GM23338 (cell line): ENCODE data around the gene COX4I1. TPM values are rescaled to one million over a fixed set of nuclear protein-coding genes. Genes with fewer than 3 reads are reported as not detected.

Source experiments
- ATAC-seq: fragments of 200-7000 bp; cut with Tn5 transposase; 3 replicates; pipeline ENCODE4 v1.9.1; 2020
- DNase-seq: peaks from one replicate; pipeline ENCODE4 v3.0.0-alpha.2; 2015; ENCODE audit warnings: low spot score
- H2AFZ ChIP-seq: fragments of 200-600 bp; sonication (generic); 2 replicates; pipeline ENCODE4 v1.8.0; 2016; ENCODE audit warnings: antibody characterized with exemption, mild to moderate bottlenecking, moderate library complexity
- H3F3A ChIP-seq: fragments of 200-600 bp; sonication (generic); replicated peaks from 2 replicates; pipeline ENCODE4 v1.8.0; 2017; ENCODE audit warnings: antibody characterized with exemption, mixed run types, low read depth
- H3K27ac ChIP-seq: fragments of 200-600 bp; sonication (generic); 2 replicates; pipeline ENCODE4 v1.6.1; 2016; ENCODE audit warnings: low read depth
- H3K27me3 ChIP-seq: fragments of 200-600 bp; sonication (generic); 2 replicates; pipeline ENCODE4 v1.8.0; 2016; ENCODE audit warnings: mild to moderate bottlenecking, mixed run types, moderate library complexity; ENCODE audit not compliant: insufficient read depth
- H3K36me3 ChIP-seq: fragments of 200-600 bp; sonication (generic); 2 replicates; pipeline ENCODE4 v1.8.0; 2016; ENCODE audit warnings: mild to moderate bottlenecking; ENCODE audit not compliant: insufficient read depth
- H3K4me1 ChIP-seq: fragments of 200-600 bp; sonication (generic); 2 replicates; pipeline ENCODE4 v1.8.0; 2016; ENCODE audit warnings: mild to moderate bottlenecking, moderate library complexity; ENCODE audit not compliant: insufficient read depth
- H3K4me2 ChIP-seq: fragments of 200-600 bp; sonication (generic); 2 replicates; pipeline ENCODE4 v1.7.1; 2017; ENCODE audit warnings: mixed run types
- H3K4me3 ChIP-seq: fragments of 200-600 bp; sonication (generic); 2 replicates; pipeline ENCODE4 v1.6.1; 2016; ENCODE audit warnings: mixed run types
- H3K79me2 ChIP-seq: fragments of 200-600 bp; sonication (generic); replicated peaks from 2 replicates; pipeline ENCODE4 v1.8.0; 2017; ENCODE audit warnings: mild to moderate bottlenecking; ENCODE audit not compliant: insufficient read depth
- H3K9me2 ChIP-seq: fragments of 200-600 bp; sonication (generic); 2 replicates; pipeline ENCODE4 v1.8.0; 2017; ENCODE audit not compliant: insufficient read depth
- H4K20me1 ChIP-seq: fragments of 200-600 bp; sonication (generic); replicated peaks from 2 replicates; pipeline ENCODE4 v1.8.0; 2017; ENCODE audit warnings: mild to moderate bottlenecking; ENCODE audit not compliant: insufficient read depth
- H3K27ac Mint-ChIP-seq: 2 replicates; pipeline ENCODE4 v1.8.0; 2020; ENCODE audit warnings: inconsistent platforms, mild to moderate bottlenecking, moderate library complexity, mixed read lengths
- H3K27me3 Mint-ChIP-seq: 3 replicates; pipeline ENCODE4 v1.8.0; 2022; ENCODE audit warnings: low read depth, mild to moderate bottlenecking, moderate library complexity, mixed read lengths, inconsistent platforms; ENCODE audit not compliant: insufficient read depth, poor library complexity
- H3K36me3 Mint-ChIP-seq: 3 replicates; pipeline ENCODE4 v1.8.0; 2021; ENCODE audit warnings: low read depth, mild to moderate bottlenecking, inconsistent platforms, moderate library complexity, mixed read lengths
- H3K4me1 Mint-ChIP-seq: 3 replicates; pipeline ENCODE4 v1.8.0; 2020; ENCODE audit warnings: mild to moderate bottlenecking, inconsistent platforms, mixed read lengths
- H3K4me3 Mint-ChIP-seq: 3 replicates; pipeline ENCODE4 v1.8.0; 2021; ENCODE audit warnings: moderate library complexity, mild to moderate bottlenecking, inconsistent platforms, mixed read lengths
- H3K9me3 Mint-ChIP-seq: 3 replicates; pipeline ENCODE4 v1.8.0; 2020; ENCODE audit warnings: moderate library complexity, mild to moderate bottlenecking, inconsistent platforms, mixed read lengths
- CREB1 ChIP-seq: fragments of 250-450 bp; sonication (Bioruptor Pico); IDR thresholded peaks from 2 replicates; pipeline ENCODE4 v1.5.0; 2020; ENCODE audit warnings: low read depth, mild to moderate bottlenecking, moderate library complexity
- EZH2 ChIP-seq: fragments of 200-600 bp; sonication (generic); IDR thresholded peaks from one replicate; pipeline ENCODE4 v1.8.0; 2017; ENCODE audit warnings: antibody characterized with exemption, mild to moderate bottlenecking, low read depth; ENCODE audit not compliant: unreplicated experiment
- EZH2phosphoT487 ChIP-seq: fragments of 200-600 bp; sonication (generic); IDR thresholded peaks from one replicate; pipeline ENCODE4 v1.8.1; 2018; ENCODE audit warnings: antibody characterized with exemption; ENCODE audit not compliant: unreplicated experiment
- JUNB ChIP-seq: IDR thresholded peaks from one replicate; pipeline ENCODE4 v1.6.1; 2016; ENCODE audit warnings: antibody characterized with exemption; ENCODE audit not compliant: unreplicated experiment
- NANOG ChIP-seq: IDR thresholded peaks from 2 replicates; pipeline ENCODE4 v1.6.1; 2016; ENCODE audit warnings: antibody characterized with exemption, borderline replicate concordance
- POLR2AphosphoS5 ChIP-seq: IDR thresholded peaks from 2 replicates; pipeline ENCODE4 v1.6.1; 2016; ENCODE audit warnings: antibody characterized with exemption, low read depth
- STAT1 ChIP-seq: IDR thresholded peaks from one replicate; pipeline ENCODE4 v1.6.1; 2016; ENCODE audit warnings: antibody characterized with exemption; ENCODE audit not compliant: unreplicated experiment
- ZNF114 ChIP-seq: fragments of 250-450 bp; sonication (Bioruptor Pico); IDR thresholded peaks from 2 replicates; pipeline ENCODE4 v1.5.0; 2020; ENCODE audit warnings: mild to moderate bottlenecking, moderate library complexity
- ZNF331 ChIP-seq: fragments of 250-450 bp; sonication (Bioruptor Pico); IDR thresholded peaks from 2 replicates; pipeline ENCODE4 v1.5.0; 2020; ENCODE audit warnings: low read depth, mild to moderate bottlenecking, moderate library complexity
- polyA plus RNA-seq: library from polyadenylated mRNA; unstranded; fragments of >200 nt; fragmentation: Nextera tagmentation; extraction: Ambion mirVana; gene quantifications from 2 replicates; pipeline ENCODE4 v1.2.1, GENCODE V29; 2016
- total RNA-seq: library from RNA; depleted of rRNA; stranded (reverse); fragments of >200 nt; shearing (Covaris generic); gene quantifications from 2 replicates; pipeline ENCODE4 v1.2.3, GENCODE V29; 2014
- TF ChIP-seq, protein P1 (sequence below), 2 experiments: fragments of 200-600 bp in 1 of 2; sonication (generic) in 1 of 2; conservative IDR thresholded peaks; 2 replicates each; pipeline versions ENCODE4 v1.5.1 to v1.6.1; 2016 to 2017; ENCODE audit warnings: antibody characterized with exemption in 2 of 2, low read depth in 2 of 2, mild to moderate bottlenecking in 2 of 2, moderate library complexity in 1 of 2
- TF ChIP-seq, protein P2 (sequence below): IDR thresholded peaks from 2 replicates; pipeline ENCODE4 v1.6.1; 2016; ENCODE audit warnings: antibody characterized with exemption
- TF ChIP-seq, protein P3 (sequence below): IDR thresholded peaks from one replicate; pipeline ENCODE4 v1.6.1; 2018; ENCODE audit warnings: antibody characterized with exemption; ENCODE audit not compliant: unreplicated experiment
- TF ChIP-seq, protein P4 (sequence below): fragments of 250-450 bp; sonication (Bioruptor Pico); IDR thresholded peaks from 2 replicates; pipeline ENCODE4 v1.5.0; 2020; ENCODE audit warnings: mild to moderate bottlenecking, moderate library complexity

The COX4I1 gene
- total and polyA plus RNA-seq, 2 experiments from 2014 or later, result 329 to 1,008 TPM

DNA sequence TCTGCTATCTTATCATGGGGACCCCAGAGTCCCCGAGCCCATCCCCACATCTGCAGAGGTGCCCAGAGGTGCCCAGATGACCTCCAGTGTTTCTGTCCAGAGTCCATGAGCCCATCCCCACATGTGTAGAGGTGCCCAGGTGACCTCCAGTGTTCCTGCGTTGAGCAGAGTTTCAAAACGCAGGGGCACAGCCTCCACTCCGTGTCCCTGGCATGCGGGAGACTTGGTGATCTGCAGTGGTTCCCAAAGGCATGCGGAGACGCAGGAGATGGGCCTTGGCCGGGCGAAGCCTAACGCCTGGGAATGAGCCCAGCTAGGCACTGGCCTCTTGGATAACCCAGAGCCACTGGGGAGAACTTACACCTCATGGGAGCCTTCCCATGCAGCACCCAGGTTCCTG, 41.3 kb downstream of the COX4I1 start:
- H3K27ac Mint-ChIP-seq, result no peak overlapping the region
- ATAC-seq (no peak), DNase-seq (no peak)
- H3K36me3 Mint-ChIP-seq, result no peaks in the 10 kb centered on the region
- Histone ChIP-seq H3K9me2 (no peaks in the 10 kb centered on the region), H3K4me2 (no peak overlapping the region), H3K79me2 (no peaks in the 10 kb centered on the region), H3K36me3 (no peaks in the 10 kb centered on the region), H3F3A (no peaks in the 10 kb centered on the region), H3K4me3 (no peak overlapping the region), H4K20me1 (no peaks in the 10 kb centered on the region), H3K27ac (no peak overlapping the region), H2AFZ (no peak overlapping the region), H3K27me3 (no peaks in the 10 kb centered on the region), H3K4me1 (no peaks in the 10 kb centered on the region)
- no peak overlapping the region for H3K4me3 Mint-ChIP-seq
- no peaks in the 10 kb centered on the region for H3K4me1 Mint-ChIP-seq
- no peaks in the 10 kb centered on the region; the same call in 1 of the 3 replicates for H3K9me3 Mint-ChIP-seq
- TF ChIP-seq, protein P1, sequence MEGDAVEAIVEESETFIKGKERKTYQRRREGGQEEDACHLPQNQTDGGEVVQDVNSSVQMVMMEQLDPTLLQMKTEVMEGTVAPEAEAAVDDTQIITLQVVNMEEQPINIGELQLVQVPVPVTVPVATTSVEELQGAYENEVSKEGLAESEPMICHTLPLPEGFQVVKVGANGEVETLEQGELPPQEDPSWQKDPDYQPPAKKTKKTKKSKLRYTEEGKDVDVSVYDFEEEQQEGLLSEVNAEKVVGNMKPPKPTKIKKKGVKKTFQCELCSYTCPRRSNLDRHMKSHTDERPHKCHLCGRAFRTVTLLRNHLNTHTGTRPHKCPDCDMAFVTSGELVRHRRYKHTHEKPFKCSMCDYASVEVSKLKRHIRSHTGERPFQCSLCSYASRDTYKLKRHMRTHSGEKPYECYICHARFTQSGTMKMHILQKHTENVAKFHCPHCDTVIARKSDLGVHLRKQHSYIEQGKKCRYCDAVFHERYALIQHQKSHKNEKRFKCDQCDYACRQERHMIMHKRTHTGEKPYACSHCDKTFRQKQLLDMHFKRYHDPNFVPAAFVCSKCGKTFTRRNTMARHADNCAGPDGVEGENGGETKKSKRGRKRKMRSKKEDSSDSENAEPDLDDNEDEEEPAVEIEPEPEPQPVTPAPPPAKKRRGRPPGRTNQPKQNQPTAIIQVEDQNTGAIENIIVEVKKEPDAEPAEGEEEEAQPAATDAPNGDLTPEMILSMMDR (conservative IDR thresholded peaks at IDR 0.05; ENCODE audit: low read depth in 2 of 2), result no peak
- TF ChIP-seq, protein P2, sequence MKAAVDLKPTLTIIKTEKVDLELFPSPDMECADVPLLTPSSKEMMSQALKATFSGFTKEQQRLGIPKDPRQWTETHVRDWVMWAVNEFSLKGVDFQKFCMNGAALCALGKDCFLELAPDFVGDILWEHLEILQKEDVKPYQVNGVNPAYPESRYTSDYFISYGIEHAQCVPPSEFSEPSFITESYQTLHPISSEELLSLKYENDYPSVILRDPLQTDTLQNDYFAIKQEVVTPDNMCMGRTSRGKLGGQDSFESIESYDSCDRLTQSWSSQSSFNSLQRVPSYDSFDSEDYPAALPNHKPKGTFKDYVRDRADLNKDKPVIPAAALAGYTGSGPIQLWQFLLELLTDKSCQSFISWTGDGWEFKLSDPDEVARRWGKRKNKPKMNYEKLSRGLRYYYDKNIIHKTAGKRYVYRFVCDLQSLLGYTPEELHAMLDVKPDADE, result no peak
- TF ChIP-seq ZNF114 (CRISPR knock-in tag) (no peak), STAT1 (no peak), CREB1 (CRISPR knock-in tag) (no peak), EZH2 (no peak), JUNB (no peak), ZNF331 (no peak), POLR2AphosphoS5 (no peak), NANOG (no peak), EZH2phosphoT487 (no peak)
- TF ChIP-seq, protein P3, sequence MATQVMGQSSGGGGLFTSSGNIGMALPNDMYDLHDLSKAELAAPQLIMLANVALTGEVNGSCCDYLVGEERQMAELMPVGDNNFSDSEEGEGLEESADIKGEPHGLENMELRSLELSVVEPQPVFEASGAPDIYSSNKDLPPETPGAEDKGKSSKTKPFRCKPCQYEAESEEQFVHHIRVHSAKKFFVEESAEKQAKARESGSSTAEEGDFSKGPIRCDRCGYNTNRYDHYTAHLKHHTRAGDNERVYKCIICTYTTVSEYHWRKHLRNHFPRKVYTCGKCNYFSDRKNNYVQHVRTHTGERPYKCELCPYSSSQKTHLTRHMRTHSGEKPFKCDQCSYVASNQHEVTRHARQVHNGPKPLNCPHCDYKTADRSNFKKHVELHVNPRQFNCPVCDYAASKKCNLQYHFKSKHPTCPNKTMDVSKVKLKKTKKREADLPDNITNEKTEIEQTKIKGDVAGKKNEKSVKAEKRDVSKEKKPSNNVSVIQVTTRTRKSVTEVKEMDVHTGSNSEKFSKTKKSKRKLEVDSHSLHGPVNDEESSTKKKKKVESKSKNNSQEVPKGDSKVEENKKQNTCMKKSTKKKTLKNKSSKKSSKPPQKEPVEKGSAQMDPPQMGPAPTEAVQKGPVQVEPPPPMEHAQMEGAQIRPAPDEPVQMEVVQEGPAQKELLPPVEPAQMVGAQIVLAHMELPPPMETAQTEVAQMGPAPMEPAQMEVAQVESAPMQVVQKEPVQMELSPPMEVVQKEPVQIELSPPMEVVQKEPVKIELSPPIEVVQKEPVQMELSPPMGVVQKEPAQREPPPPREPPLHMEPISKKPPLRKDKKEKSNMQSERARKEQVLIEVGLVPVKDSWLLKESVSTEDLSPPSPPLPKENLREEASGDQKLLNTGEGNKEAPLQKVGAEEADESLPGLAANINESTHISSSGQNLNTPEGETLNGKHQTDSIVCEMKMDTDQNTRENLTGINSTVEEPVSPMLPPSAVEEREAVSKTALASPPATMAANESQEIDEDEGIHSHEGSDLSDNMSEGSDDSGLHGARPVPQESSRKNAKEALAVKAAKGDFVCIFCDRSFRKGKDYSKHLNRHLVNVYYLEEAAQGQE, result no peak
- TF ChIP-seq, protein P4, sequence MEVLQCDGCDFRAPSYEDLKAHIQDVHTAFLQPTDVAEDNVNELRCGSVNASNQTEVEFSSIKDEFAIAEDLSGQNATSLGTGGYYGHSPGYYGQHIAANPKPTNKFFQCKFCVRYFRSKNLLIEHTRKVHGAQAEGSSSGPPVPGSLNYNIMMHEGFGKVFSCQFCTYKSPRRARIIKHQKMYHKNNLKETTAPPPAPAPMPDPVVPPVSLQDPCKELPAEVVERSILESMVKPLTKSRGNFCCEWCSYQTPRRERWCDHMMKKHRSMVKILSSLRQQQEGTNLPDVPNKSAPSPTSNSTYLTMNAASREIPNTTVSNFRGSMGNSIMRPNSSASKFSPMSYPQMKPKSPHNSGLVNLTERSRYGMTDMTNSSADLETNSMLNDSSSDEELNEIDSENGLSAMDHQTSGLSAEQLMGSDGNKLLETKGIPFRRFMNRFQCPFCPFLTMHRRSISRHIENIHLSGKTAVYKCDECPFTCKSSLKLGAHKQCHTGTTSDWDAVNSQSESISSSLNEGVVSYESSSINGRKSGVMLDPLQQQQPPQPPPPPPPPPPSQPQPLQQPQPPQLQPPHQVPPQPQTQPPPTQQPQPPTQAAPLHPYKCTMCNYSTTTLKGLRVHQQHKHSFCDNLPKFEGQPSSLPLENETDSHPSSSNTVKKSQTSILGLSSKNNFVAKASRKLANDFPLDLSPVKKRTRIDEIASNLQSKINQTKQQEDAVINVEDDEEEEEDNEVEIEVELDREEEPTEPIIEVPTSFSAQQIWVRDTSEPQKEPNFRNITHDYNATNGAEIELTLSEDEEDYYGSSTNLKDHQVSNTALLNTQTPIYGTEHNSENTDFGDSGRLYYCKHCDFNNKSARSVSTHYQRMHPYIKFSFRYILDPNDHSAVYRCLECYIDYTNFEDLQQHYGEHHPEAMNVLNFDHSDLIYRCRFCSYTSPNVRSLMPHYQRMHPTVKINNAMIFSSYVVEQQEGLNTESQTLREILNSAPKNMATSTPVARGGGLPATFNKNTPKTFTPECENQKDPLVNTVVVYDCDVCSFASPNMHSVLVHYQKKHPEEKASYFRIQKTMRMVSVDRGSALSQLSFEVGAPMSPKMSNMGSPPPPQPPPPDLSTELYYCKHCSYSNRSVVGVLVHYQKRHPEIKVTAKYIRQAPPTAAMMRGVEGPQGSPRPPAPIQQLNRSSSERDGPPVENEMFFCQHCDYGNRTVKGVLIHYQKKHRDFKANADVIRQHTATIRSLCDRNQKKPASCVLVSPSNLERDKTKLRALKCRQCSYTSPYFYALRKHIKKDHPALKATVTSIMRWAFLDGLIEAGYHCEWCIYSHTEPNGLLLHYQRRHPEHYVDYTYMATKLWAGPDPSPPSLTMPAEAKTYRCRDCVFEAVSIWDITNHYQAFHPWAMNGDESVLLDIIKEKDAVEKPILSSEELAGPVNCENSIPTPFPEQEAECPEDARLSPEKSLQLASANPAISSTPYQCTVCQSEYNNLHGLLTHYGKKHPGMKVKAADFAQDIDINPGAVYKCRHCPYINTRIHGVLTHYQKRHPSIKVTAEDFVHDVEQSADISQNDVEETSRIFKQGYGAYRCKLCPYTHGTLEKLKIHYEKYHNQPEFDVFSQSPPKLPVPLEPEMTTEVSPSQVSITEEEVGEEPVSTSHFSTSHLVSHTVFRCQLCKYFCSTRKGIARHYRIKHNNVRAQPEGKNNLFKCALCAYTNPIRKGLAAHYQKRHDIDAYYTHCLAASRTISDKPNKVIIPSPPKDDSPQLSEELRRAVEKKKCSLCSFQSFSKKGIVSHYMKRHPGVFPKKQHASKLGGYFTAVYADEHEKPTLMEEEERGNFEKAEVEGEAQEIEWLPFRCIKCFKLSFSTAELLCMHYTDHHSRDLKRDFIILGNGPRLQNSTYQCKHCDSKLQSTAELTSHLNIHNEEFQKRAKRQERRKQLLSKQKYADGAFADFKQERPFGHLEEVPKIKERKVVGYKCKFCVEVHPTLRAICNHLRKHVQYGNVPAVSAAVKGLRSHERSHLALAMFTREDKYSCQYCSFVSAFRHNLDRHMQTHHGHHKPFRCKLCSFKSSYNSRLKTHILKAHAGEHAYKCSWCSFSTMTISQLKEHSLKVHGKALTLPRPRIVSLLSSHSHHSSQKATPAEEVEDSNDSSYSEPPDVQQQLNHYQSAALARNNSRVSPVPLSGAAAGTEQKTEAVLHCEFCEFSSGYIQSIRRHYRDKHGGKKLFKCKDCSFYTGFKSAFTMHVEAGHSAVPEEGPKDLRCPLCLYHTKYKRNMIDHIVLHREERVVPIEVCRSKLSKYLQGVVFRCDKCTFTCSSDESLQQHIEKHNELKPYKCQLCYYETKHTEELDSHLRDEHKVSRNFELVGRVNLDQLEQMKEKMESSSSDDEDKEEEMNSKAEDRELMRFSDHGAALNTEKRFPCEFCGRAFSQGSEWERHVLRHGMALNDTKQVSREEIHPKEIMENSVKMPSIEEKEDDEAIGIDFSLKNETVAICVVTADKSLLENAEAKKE, result no peak
- peaks cover 19% of the 10 kb centered on the region for H3K27me3 Mint-ChIP-seq
